Middle frontal gyrus (tissue), 1 donor: ENCODE measurements around the gene ANKS4B.
A peak's percentile ranks its signal among the peaks of the same experiment; 100 is the strongest.
"Not testable (repeated sequence)": the region's sequence is repeated elsewhere in the genome, so short reads cannot be mapped to it uniquely, and the experiment has no call there.

Source experiments
- DNase-seq: peaks from one replicate; pipeline ENCODE4 v3.0.0-alpha.2; 2015; ENCODE audit warnings: low spot score; ENCODE audit errors: extremely low spot score

The ANKS4B gene

DNA sequence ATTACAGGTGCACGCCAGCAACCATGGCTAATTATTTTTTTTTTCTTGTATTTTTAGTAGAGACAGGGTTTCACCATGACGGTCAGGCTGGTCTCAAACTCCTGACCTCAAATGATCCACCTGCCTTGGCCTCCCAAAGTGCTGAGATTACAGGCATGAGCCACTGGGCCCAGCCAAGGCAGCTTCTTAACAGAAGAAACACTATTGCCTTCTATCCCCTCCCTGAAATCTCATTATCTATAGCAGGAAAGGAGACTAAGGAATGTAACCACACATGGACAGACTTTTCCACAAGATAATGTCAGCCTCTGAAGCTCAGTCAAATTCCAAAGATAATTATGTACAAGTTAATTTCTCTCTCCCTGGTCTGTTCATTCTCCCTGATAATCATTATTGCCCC, 16.4 kb upstream of the ANKS4B start:
- DNase-seq: no peak

DNA sequence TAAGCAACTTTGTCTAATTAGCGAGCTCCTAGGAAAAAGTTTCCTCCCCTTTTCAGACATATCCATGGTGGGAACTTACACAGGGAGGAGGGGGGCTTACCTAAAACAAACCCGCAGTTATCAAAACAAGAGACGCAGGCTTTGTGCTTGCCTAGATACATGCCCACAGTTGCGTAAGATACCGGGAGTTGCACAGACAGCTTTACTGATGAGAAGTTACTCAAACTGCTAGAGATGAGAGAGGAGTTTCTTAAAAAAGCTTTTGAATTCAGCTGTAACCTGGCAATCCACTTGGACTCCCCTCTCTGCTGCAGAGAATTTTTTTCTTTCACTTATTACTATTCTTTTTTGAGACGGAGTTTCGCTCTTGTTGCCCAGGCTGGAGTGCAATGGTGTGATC, 15.3 kb upstream of the ANKS4B start:
- DNase-seq: no peak

DNA sequence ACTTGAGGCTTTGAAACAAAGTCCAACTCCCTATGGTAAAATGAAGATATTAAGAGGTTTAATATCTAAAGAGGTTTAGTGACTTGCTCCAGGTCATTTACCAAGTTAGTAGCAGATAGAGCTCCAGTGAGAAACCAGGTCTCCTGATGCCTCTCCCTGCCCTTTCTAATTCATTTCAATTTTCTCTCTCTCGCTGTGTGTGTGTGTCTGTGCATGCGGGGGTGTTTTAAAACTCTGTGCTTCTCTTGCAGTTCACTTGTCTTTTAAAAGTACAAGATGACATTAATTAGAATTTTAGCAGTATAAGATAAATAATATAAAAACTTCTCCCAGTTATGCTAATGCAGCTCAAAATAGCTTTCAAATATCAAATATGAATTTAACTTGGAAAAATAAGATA, 13.9 kb upstream of the ANKS4B start:
- DNase-seq: no peak

DNA sequence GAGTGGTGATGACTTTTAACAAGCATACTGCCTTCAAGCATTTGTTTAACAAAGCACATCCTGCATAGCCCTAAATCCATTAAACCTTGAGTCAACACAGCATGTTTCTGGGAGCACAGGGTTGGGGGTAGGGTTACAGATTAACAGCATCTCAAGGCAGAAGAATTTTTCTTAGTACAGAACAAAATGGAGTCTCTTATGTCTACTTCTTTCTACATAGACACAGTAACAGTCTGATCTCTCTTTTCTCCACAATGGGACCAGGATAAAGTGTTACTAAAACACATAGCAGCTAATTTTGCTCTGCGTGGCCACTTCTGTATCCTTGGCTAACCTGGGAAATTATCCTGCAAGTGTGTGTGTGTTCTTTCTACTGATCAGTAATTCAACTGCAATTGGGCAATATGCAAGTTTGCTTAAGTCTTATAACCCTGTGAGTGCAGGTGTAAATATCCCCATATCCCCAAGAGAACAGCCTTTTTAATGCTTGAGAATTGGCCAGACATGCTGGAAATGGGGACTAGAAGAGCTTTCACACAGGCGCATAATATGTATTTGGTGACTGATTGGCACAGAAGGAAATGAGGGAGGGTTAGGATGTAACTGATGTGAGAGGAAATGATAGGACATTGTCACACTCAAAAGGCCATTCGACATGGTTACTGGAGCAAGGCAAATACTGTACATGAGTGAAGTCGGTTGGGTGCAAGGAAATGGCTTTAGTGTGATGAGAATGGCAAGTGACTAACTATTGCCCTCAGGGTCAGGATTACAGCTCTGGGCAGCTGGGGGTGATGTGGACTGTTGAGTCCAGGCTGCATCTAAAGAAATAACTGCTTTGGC, 10.8 kb upstream of the ANKS4B start:
- no peak for DNase-seq

DNA sequence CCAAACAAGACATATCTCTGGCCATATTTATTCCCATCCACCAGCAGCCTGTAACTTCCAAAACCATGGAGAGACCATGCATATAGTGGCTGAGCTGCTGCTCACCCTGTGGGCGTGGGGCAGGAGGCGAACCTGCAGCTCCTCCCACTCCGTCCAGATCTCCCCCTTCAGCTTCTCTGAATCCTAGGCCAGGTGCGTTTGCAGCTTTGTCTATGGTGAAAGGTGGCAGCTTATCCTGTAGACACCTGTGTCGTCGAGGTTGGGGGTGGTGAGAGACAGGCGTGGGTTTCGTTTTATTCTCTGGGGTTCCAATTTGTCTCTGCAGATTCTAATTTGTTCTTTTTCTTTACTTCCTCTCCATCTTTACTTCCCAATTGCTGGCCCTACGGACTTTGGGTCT, 9.7 kb upstream of the ANKS4B start:
- DNase-seq: no peak

DNA sequence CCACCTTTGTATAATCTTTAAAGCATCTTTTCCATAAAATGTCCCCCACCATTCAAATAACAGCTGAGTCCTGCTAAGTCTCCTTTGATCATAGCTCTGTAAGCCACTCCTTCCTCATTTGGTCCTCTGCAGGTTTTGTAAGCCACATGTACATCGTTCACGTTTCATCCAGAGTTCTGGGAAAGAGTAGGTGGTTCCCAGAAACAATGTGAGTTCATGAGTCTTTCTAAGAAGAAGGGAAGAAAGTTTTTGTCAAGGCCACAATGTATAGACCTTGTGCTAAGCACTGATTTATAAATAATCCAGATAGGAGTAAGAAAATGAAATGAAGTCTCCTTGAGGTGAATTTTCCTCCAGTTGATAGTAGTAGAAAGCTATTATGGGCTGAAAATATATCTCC, 8.7 kb upstream of the ANKS4B start:
- DNase-seq: no peak

DNA sequence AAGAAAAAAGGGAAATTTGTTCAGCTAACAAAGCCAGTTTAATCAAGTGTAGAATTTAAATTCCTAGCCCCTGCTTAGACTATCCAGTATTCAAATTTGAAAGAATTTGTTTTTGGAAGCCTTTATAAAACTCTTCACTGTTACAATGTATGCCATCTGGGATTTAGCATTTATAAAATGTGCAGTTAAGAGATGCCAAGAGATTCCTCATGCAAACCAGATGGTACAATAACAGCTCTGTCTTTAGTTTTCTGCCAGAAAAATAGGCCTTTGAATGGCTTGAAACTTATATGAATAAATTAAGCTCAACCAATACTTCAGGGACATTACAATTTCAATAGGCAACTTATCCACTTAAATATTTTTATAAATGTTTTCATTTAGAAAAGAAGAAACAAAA, 6.8 kb upstream of the ANKS4B start:
- DNase-seq: peak; percentile 64

DNA sequence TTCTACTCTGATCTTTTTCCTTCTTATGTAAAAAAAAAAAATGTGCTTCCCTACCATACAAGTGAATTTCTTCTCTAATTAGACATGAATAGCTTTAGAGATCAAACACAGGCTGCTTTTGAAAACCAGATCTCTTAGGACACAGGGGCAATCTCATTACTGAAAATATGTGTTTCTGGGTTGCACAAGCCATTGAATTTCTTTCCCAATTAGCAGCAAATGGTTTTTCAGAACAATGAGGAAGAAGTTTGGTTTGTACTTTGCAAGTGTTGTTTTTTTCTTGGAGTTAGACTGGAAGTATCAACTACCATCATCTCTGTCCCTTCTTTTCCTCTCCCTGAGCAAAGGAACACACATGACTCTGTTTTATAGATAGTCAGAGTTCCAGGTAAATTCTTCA, 5.6 kb upstream of the ANKS4B start:
- DNase-seq: no peak

DNA sequence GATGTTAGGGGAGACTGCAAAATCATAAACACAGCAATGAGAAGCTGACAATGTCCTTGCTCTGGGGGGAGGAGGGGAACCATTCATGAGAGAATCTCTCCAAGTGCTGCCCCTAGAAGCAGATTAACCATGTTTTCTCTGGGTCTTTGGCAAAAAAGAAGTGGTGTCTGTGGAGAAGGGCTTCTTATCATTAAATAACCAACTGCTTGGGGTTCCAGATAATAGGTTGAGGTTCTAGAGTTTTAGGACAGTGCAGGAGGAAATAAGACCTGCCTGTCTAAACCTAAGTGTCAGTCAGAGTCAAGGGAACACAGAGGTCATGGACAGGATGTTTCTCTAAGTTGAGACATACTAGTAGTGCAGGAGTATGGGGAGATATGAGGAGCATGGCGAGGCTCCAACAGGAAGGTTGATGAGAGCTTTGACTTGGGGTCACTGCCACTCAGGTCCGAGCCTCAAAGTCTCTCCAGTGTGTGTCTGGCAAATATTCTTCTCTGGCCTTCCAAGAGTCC, 5.1 kb upstream of the ANKS4B start:
- DNase-seq: no peak

DNA sequence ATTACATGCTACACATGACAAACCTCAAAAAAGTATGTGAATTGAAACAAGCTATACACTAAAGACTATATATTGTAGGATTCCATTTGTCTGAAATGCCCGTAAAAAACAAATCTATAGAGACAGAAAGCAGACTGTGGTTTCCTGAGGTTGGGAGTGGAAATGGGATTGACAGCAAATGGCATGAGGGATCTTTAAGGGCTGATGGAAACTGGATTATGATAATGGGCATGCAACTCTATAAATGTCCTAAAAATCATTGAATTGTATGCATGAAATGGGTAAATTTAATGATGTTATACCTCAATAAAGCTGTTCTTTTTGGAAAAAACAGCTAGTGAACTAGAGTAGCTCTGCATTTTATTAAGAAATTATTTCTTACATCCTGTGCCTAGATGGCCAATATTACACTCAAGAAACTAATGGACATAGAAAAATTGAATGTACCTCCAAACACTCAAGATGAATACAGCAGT, 416 bp upstream of the ANKS4B start:
- no peak for DNase-seq

DNA sequence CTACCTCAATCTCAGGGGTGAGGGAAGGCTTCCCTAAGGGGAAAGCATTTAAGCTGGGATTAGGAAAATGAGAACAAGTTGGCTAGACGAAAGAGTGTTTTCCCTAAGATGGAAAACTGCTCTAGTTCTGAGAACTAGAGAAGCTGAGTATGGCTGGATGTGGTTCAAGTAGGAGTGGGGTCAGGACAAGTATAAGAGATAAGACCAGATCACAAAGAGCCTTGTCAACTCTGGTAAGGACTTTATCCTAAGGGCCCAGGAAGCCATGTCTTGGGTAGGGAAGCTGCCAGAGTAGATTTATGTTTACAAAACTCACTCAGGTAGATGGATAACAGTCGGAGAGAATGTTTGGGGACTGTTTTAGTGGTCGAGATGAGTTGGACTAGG, 1.7 kb downstream of the ANKS4B start:
- no peak for DNase-seq

DNA sequence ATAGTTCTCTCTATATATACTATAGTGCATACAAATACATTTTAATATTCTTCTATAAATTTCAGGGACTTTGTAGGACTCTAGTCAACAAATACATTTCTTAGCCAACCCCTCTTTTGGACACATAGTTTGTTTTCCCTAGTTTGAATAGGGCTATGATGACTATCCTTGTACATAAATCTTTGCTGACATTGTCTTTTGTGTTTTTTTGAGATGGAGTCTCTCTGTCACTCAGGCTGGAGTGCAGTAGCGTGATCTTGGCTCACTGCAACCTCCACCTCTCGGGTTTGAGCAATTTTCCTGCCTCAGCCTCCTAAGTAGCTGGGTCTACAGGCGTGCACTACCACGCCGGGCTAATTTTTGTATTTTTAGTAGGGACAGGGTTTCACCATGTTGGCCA, 3.3 kb downstream of the ANKS4B start:
- DNase-seq: no peak

DNA sequence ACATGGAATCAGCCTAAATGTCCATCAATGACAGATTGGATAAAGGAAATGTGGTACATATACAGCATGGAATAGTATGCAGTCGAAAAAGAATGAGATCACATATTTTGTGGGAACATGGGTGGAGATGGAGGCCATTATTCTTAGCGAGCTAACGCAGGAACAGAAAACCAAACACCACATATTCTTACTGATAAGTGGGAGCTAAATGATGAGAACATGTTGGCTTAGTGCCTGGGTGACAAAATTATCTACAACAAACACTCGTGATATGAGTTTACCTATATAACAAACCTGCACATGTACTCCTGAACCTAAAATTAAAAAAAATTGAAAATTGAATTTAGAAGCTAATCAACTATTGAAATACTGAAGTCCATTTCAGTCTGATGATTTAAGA, 6.1 kb downstream of the ANKS4B start:
- DNase-seq: no peak

DNA sequence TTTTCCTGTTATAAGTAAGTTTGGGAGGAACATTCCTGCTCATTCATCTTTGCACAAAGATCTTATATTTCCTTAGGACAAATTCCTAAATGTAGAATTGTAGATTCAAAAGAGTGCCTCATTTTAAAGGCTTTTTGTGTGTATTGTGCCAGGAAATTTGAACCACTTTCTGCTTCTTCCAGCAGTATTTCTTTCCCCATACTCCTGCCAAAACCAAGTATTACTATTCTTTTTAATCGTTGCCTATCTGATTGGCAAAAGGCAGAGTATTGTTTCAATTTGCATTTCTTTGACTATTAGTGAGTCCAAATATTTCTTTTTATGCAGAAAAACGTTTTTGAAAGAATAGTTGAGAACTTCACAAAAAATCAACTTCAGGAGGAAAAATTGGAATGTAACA, 9.3 kb downstream of the ANKS4B start:
- no peak for DNase-seq

DNA sequence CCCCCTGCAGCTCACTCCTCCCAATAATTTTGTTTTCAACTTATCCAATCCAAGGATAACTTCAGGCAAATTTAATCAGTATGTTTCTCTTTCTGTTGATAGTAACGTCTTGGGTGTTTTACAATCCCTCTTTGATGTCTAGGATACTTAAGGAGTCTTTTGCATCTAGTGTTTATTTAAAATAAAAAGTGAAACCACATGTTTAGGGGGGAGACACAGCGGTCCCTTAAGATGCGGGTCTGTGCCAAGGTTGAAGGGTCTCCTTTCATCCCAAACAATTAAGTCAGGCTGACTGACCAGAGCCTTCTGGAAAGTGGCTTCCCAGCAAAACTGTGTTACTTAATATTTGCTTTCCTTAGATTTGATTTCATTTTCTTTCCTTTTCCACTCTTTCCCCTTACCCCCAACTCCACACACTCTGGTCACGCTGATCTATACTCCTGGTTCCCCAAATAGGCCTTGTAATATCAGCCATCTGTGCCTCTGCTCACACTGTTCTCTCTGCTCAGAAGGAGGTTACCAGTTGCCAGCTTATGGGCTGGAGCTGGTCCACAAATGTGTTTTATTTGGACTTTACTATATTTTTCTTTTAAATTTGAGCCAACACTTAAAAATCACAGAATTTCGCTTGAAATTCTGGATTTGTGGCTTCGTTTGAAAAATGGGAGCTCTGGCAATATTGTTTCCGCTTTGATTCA, 11.2 kb downstream of the ANKS4B start:
- DNase-seq: no peak

DNA sequence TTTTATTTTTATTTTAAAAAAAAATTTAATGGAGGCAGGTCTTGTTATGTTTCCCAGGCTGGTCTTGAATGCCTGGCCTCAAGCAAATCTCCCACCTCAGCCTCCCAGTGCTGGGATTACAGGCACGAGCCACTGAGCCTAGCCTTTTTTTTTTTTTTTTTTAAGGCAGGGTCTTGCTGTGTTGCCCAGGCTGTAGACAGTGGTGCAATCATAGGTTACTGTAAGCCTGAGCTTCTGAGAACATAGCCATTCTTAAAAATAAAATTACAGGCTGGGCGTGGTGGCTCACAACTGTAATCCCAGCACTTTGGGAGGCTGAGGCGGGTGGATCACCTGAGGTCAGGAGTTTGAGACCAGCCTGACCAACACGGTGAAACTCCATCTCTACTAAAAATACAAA, 14.7 kb downstream of the ANKS4B start:
- not testable (repeated sequence) for DNase-seq

DNA sequence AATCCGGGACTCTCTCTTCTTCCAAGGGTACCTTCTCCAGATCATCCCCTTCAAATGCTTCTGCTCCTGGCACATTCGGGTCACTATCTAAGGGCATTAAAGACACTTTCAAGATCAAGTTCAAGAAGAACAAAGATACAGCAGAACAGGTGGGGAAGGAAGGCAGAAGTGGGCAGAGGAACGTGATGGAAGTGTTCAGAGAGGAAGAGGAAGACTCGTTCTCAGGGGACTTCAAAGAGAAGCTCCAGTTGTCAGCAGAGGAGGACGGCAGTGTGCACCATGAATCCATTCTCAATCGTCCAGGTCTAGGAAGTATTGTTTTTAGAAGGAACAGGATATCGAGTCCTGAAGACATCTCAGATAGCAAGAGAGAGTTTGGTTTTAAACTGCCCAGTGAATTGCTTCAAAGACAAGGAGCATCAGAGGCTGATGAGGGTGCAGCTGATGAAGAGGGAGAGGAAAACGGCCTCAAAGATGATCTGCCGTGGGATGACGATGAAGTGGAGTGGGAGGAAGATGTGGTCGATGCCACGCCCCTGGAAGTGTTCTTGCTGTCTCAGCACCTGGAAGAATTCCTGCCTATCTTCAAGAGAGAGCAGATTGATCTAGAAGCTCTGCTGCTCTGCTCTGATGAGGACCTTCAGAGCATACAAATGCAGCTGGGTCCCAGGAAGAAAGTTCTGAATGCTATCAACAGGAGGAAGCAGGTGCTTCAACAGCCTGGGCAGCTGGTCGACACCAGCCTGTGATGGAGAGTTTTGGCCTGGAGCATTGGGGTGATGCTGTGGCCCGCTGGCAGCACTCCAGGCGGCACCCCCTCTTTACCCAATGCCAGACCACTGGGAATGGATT, 16.8 kb downstream of the ANKS4B start:
- DNase-seq: no peak

DNA sequence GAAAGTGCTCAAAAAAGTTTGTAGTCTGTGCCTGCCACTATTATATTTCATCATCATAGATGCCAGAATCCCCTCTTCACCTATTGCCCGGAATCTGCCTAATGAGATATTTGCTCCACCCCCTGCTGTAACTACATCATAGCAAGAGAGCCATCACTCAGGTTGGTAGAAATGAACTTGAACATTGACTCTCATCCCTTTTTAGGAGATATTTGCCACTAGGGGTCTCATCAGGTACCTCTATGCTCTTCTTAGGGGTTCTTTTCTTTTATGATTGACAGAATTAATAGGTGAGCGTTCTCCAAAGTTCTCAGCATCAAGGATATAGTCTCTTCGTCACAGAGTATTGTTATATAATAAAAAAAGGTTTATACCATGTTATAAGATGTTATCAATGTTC, 20.0 kb downstream of the ANKS4B start:
- no peak for DNase-seq

DNA sequence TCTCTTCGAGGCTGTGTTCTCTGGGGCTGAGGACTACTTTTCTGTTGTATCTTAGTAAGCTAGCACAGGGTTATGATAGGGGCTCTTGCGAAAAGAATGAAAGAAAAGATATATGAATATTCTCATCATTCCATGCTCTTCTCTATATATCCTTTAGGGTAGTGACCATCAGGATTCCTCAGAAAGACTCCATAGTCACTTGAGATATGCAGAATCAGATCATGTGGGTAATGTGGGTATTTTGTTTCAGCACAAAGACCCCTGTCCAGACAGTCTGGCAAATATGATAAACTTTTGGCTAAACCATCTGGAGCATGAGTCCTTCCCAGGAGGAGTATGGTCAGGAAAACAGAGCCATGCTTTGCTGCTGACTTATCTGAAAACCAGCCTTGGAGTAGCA, 23.1 kb downstream of the ANKS4B start:
- DNase-seq: no peak

DNA sequence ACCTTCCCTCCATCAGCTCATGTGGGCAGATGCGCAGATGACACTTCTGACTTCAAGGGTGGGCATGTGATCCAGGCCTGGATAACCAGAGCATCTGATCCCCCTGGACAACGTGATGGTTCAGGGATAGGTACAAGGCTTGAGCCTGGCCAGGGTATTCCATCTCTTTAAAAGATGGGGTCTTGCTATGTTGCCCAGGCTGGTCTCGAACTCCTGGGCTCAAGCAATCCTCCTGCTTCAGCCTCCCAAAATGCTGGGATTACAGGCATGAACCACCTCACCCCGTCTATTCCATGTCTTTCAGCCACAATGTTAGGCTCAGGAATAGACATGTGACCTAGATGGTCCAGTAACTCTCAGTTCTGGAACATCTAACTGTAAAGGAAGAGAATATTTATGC, 23.8 kb downstream of the ANKS4B start:
- DNase-seq: no peak

DNA sequence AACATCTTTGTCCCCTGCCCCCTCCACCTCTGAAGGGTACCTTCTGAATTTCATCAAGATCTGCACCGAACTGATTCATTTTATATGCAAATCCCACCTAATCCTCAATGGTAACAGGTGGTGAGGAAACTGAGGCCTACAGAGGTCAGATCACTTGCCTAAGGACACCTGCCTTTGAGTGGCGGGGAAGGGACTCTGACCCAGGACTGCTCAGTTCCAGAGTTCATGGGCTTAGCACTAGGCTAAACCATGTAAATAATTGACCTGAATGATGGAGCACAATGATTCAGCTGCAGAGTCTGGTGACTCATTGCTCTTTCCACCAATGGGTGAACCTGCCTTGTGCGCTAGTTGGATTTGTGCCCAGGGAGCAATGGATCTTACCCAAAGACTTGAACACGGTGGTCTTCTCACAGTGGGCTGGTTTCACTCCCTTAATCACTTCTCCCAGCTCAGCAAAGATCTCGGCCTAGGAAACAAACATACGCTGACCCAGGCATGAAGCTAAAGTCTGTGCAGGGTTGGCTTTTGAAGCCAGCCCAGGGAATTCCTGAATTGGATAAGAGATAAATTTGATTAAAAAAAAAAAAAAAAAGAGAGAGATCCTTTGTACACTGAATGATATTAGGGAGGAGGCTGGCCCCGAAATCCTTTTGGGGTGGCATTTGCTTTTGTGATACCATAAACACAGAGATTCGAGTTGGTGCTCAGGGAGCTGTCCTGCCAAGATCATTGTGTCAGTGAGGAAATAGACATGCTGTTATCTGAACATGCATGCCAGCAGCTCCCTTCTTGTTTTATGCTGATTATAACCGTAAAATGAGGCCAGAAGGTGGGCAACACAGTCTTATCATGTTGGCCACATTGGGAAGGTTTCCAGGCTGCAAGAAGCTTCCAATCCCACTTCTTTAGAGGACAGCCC, 27.6 kb downstream of the ANKS4B start:
- no peak for DNase-seq
